HepG2 (cell line): ENCODE measurements around the gene WLS. TPM values are rescaled to one million over a fixed set of nuclear protein-coding genes. Genes with fewer than 3 reads are reported as not detected.
A peak's percentile ranks its signal among the peaks of the same experiment; 100 is the strongest.

Experiments used
- ATAC-seq: fragments of 200-7000 bp; cut with Tn5 transposase; 3 replicates; pipeline ENCODE4 v1.9.1; 2020; ENCODE audit warnings: mild to moderate bottlenecking, moderate library complexity
- BruUV-seq: library from RNA; stranded (reverse); fragments of 400-500 nt; replicated peaks from 2 replicates; lab custom pipeline; 2021; lab: Mats Ljungman, UMichigan
- CTCF ChIA-PET: fragments of 300-600 bp; formaldehyde crosslinking; extraction: SDS; loops from one replicate; lab custom pipeline; 2021; ENCODE audit warnings: low total read pairs, inconsistent platforms, low intra/inter-chr PET ratio; lab: Yijun Ruan, JAX
- POLR2A ChIA-PET: fragments of 350-600 bp; sonication (Branson Sonifier 250); formaldehyde crosslinking; loops from one replicate; lab custom pipeline; 2020; ENCODE audit warnings: antibody characterized with exemption, inconsistent platforms; lab: Yijun Ruan, JAX
- DNase-seq: peaks from one replicate; pipeline ENCODE4 v3.0.0-alpha.2; 2015; ENCODE audit warnings: low spot score
- FAIRE-seq: peaks from 3 replicates; lab custom pipeline; 2011; peaks lifted over from hg19 to GRCh38; lab: Jason Lieb, UNC
- H2AFZ ChIP-seq: one replicate; pipeline ENCODE4 v1.6.1; 2011; ENCODE audit warnings: low read length, inconsistent platforms
- H3K27ac ChIP-seq: fragments of 300-600 bp; 3 replicates; pipeline ENCODE4 v1.8.0; 2011; ENCODE audit warnings: mixed run types, mild to moderate bottlenecking, mixed read lengths, low read length, inconsistent platforms; ENCODE audit not compliant: insufficient read depth; ENCODE audit errors: extremely low read length
- H3K27me3 ChIP-seq, 2 experiments: fragments of 200-600 bp in 1 of 2; 2 replicates in 1 of 2; 3 replicates in 1 of 2; pipeline versions ENCODE4 v1.6.0 to v1.8.0; 2011; ENCODE audit warnings: low read length in 2 of 2, mild to moderate bottlenecking in 2 of 2, moderate library complexity in 2 of 2, inconsistent platforms in 1 of 2; ENCODE audit not compliant: insufficient read depth in 2 of 2, control insufficient read depth in 1 of 2
- H3K36me3 ChIP-seq, 2 experiments: fragments of 200-600 bp in 1 of 2; replicated peaks in 1 of 2; 2 replicates in 1 of 2; 3 replicates in 1 of 2; pipeline versions ENCODE4 v1.5.1 to v1.8.0; 2011; ENCODE audit warnings: low read length in 2 of 2, inconsistent platforms in 1 of 2; ENCODE audit not compliant: insufficient read depth in 2 of 2, control insufficient read depth in 1 of 2
- H3K4me1 ChIP-seq: 2 replicates; pipeline ENCODE4 v1.5.1; 2012; ENCODE audit warnings: low read length, inconsistent platforms; ENCODE audit not compliant: insufficient read depth
- H3K4me2 ChIP-seq: 2 replicates; pipeline ENCODE4 v1.6.0; 2011; ENCODE audit warnings: low read depth, low read length, inconsistent platforms
- H3K4me3 ChIP-seq, 3 experiments: fragments of 200-600 bp in 1 of 3; sonication (generic), shearing (Covaris generic) in 1 of 3; replicated peaks in 1 of 3; 2 replicates each; pipeline ENCODE4 v1.5.1; 2011 to 2016; ENCODE audit warnings: low read length in 3 of 3, inconsistent platforms in 2 of 3, low read depth in 2 of 3, mild to moderate bottlenecking in 2 of 3, control low read depth in 1 of 3, mixed read lengths in 1 of 3; ENCODE audit not compliant: insufficient read depth in 1 of 3
- H3K79me2 ChIP-seq: one replicate; pipeline ENCODE4 v1.6.1; 2011; ENCODE audit warnings: low read length, inconsistent platforms; ENCODE audit not compliant: insufficient read depth
- H3K9ac ChIP-seq: 2 replicates; pipeline ENCODE4 v1.6.0; 2011; ENCODE audit warnings: mild to moderate bottlenecking, low read depth, low read length, inconsistent platforms; ENCODE audit not compliant: insufficient read depth
- H3K9me3 ChIP-seq: 2 replicates; pipeline ENCODE4 v1.5.1; 2012; ENCODE audit warnings: mild to moderate bottlenecking, low read length
- H4K20me1 ChIP-seq: 2 replicates; pipeline ENCODE4 v1.6.0; 2011; ENCODE audit warnings: inconsistent platforms, mild to moderate bottlenecking, low read length, moderate library complexity; ENCODE audit not compliant: insufficient read depth
- FOXO1 ChIP-seq: sonication (generic); formaldehyde crosslinking; IDR thresholded peaks from 2 replicates; pipeline ENCODE4 v1.4.0; 2020; ENCODE audit warnings: missing genetic modification reagents
- KLF12 ChIP-seq: sonication (generic); formaldehyde crosslinking; IDR thresholded peaks from 2 replicates; pipeline ENCODE4 v1.4.0; 2020; ENCODE audit warnings: missing genetic modification reagents, borderline replicate concordance
- MAFF ChIP-seq: IDR thresholded peaks from 2 replicates; pipeline ENCODE4 v1.6.1; 2011; ENCODE audit warnings: low read depth, low read length, improper control_type of control experiment
- MAFK ChIP-seq, 2 experiments: IDR thresholded peaks in 1 of 2; conservative IDR thresholded peaks in 1 of 2; 2 replicates each; pipeline ENCODE4 v1.6.1; 2011; ENCODE audit warnings: improper control_type of control experiment in 2 of 2, low read length in 2 of 2
- WGBS: methylation state at CpG from one replicate; pipeline ENCODE4 v1.1.6; 2017; ENCODE audit warnings: low lambda C conversion rate; 5-methylcytosine and 5-hydroxymethylcytosine counted together
- in situ Hi-C: cut with HindIII; loops from 2 replicates; pipeline ENCODE4 v1.10.0; 2017; ENCODE audit warnings: low pct_unique_long_range_greater_than_20kb; ENCODE audit not compliant: extremely low pct_ligation_motif_present
- intact Hi-C: fragments of 100-400 bp; cut with micrococcal nuclease; formaldehyde crosslinking; loops from one replicate; pipeline ENCODE4 v1.10.0; 2022; ENCODE audit not compliant: unreplicated experiment
- polyA plus RNA-seq, 8 experiments: library from polyadenylated mRNA; depleted of rRNA in 3 of 8; stranded (reverse) in 7 of 8; unstranded in 1 of 8; fragments of >200 nt; fragmentation: Illumina TruSeq in 4 of 8; extraction: Trizol in 4 of 8; gene quantifications; 2 replicates each; pipeline versions ENCODE4 v1.2.1 to v1.2.3, GENCODE V29; 2011 to 2016; ENCODE audit warnings: low read depth in 4 of 8, missing spikeins in 1 of 8, mixed read lengths in 1 of 8; ENCODE audit not compliant: insufficient read depth in 1 of 8
- total RNA-seq, 5 experiments: library from RNA; depleted of rRNA; stranded (reverse); fragments of >200 nt; fragmentation: Illumina TruSeq; extraction: Trizol; gene quantifications; 2 replicates each; pipeline ENCODE4 v1.2.3, GENCODE V29; 2016; ENCODE audit warnings: low read depth in 1 of 5
- TF ChIP-seq, protein P1 (sequence below): sonication (generic); formaldehyde crosslinking; IDR thresholded peaks from 2 replicates; pipeline ENCODE4 v1.8.0; 2022; ENCODE audit warnings: mild to moderate bottlenecking, missing genetic modification reagents, moderate library complexity
- TF ChIP-seq, protein P2 (sequence below), 2 experiments: sonication (generic) in 1 of 2; formaldehyde crosslinking in 1 of 2; IDR thresholded peaks; 2 replicates each; pipeline versions ENCODE4 v1.4.0 to v1.6.1; 2018 to 2020; ENCODE audit warnings: missing genetic modification reagents in 2 of 2, borderline replicate concordance in 1 of 2, low read depth in 1 of 2, mild to moderate bottlenecking in 1 of 2, missing biosample characterization in 1 of 2

Gene WLS
- total and polyA plus RNA-seq, 2 of the 13 experiments (the other 11 are each of a cell fraction or from before 2014, with no cell fraction given): not detected

DNA sequence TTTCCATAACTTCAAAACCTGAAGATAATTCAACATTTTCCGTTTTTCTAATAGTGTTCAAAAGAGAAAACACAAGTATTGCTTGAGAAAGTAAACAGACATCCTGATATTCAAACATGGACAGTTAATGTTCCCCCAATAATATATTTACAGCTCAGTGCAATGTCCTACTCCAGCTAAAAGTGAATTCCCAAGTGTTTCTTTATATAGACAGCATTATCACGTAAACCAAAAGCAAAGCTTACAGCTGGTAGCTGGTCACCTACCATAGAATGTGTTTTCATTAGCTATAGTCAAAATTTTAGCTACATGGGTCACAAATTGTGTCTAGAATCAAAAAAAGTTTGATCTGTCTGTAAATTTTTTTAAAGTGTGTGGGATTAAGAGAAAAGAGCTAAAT, 34.9 kb downstream of the WLS start (continued):
- TF ChIP-seq, protein P1, sequence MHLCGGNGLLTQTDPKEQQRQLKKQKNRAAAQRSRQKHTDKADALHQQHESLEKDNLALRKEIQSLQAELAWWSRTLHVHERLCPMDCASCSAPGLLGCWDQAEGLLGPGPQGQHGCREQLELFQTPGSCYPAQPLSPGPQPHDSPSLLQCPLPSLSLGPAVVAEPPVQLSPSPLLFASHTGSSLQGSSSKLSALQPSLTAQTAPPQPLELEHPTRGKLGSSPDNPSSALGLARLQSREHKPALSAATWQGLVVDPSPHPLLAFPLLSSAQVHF (CRISPR knock-in tag): no peak

DNA sequence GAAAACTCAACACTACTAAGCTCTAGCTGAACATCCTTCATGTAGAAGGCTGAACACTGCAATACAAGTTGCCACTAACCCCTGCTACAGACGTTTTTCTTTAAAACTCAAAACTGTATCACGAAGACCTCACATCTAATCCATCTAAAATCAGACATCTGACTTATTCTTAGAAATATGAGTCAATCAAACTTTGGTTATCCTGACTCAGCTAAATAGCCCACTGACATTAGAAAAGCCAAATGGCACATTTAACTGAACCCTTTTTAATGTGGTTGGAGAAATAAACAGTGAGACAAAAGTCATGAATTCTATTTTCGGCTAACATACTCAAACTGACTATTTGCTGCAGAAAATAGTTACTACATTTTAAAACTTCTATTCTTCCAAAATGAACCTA, 35.6 kb downstream of the WLS start:
- H3K9ac ChIP-seq: no peak overlapping the region
- H3K4me3 ChIP-seq: no peak overlapping the region
- CTCF ChIA-PET: no interaction called here
- no peaks in the 10 kb centered on the region for H3K27me3 ChIP-seq
- FAIRE-seq: no peak
- TF ChIP-seq KLF12 (no peak), FOXO1 (CRISPR knock-in tag) (no peak), MAFK (conservative IDR thresholded peaks at IDR 0.05 in 1 of 2, IDR thresholded peaks at IDR 0.05 in 1 of 2; ENCODE audit: low read length in 2 of 2) (peak; percentile 68 to 87), MAFF (peak; percentile 79)
- TF ChIP-seq, protein P2, sequence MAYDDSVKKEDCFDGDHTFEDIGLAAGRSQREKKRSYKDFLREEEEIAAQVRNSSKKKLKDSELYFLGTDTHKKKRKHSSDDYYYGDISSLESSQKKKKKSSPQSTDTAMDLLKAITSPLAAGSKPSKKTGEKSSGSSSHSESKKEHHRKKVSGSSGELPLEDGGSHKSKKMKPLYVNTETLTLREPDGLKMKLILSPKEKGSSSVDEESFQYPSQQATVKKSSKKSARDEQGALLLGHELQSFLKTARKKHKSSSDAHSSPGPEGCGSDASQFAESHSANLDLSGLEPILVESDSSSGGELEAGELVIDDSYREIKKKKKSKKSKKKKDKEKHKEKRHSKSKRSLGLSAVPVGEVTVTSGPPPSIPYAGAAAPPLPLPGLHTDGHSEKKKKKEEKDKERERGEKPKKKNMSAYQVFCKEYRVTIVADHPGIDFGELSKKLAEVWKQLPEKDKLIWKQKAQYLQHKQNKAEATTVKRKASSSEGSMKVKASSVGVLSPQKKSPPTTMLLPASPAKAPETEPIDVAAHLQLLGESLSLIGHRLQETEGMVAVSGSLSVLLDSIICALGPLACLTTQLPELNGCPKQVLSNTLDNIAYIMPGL (CRISPR knock-in tag; IDR thresholded peaks at IDR 0.05; ENCODE audit: borderline replicate concordance in 1 of 2, low read depth in 1 of 2): no peak
- TF ChIP-seq, all 625 proteins: peak for 2
- POLR2A ChIA-PET: no interaction called here
- intact Hi-C loops (no loop called here), in situ Hi-C loops (no loop called here)
- no peak for ATAC-seq
- no TSS peak for BruUV-seq
- Histone ChIP-seq H3K9me3 (no peaks in the 10 kb centered on the region), H3K79me2 (no peaks in the 10 kb centered on the region), H3K27ac (no peak overlapping the region), H3K36me3 (no peaks in the 10 kb centered on the region), H3K4me1 (peaks cover 18% of the 10 kb centered on the region), H2AFZ (no peak overlapping the region), H4K20me1 (no peaks in the 10 kb centered on the region), H3K4me2 (no peak overlapping the region)
- WGBS: 40% methylated on average over 3 of the region's 3 CpGs
- no peak for DNase-seq
